DMS53 treated with DMSO at 0.1 percent for 48 hours (cell line): ENCODE measurements around the gene PRRT3.
A peak's percentile ranks its signal among the peaks of the same experiment; 100 is the strongest.

Experiments used
- DNase-seq: peaks from one replicate; lab custom pipeline; 2025; ENCODE audit not compliant: unreplicated experiment; lab: John Stamatoyannopoulos, UW

The PRRT3 gene

GRCh38 chr3:9951962-9952805 is at the start of gene PRRT3:
Gene PRRT3, minus strand, starts transcription at chr3:9952408. Its CDS starts 2,293 bp downstream, at chr3:9950115.
- DNase-seq, result peak; percentile 6

- DNase-seq, result no peak
Measured at GRCh38 chr3:10000686-10001085, 48.5 kb upstream of the PRRT3 start.

GRCh38 chr3:9994086-9994844 is 42.1 kb upstream of the PRRT3 start:
- no peak for DNase-seq

GRCh38 chr3:9986230-9986725 is 34.1 kb upstream of the PRRT3 start:
- DNase-seq, result no peak

- no peak for DNase-seq
Measured at GRCh38 chr3:9980251-9980650, 28.0 kb upstream of the PRRT3 start.

GRCh38 chr3:9978710-9979305 is 26.6 kb upstream of the PRRT3 start:
- no peak for DNase-seq

GRCh38 chr3:9976721-9977709 is 24.8 kb upstream of the PRRT3 start:
- DNase-seq, result peak; percentile 21

- no peak for DNase-seq
Measured at GRCh38 chr3:9970020-9970652, 17.9 kb upstream of the PRRT3 start.

- no peak for DNase-seq
Measured at GRCh38 chr3:9969632-9970019, 17.4 kb upstream of the PRRT3 start.

- no peak for DNase-seq
Measured at GRCh38 chr3:9966841-9967240, 14.6 kb upstream of the PRRT3 start.

- DNase-seq, result no peak
Measured at GRCh38 chr3:9965200-9965875, 13.1 kb upstream of the PRRT3 start.

- DNase-seq, result no peak
Measured at GRCh38 chr3:9957214-9957613, 5.0 kb upstream of the PRRT3 start.

- no peak for DNase-seq
Measured at GRCh38 chr3:9955611-9956352, 3.6 kb upstream of the PRRT3 start.

- DNase-seq, result no peak
Measured at GRCh38 chr3:9955067-9955502, 2.9 kb upstream of the PRRT3 start.

- no peak for DNase-seq
Measured at GRCh38 chr3:9951598-9951961, 628 bp downstream of the PRRT3 start.

GRCh38 chr3:9951126-9951525 is 1.1 kb downstream of the PRRT3 start:
- no peak for DNase-seq

- no peak for DNase-seq
Measured at GRCh38 chr3:9949626-9950025, 2.6 kb downstream of the PRRT3 start.

GRCh38 chr3:9949115-9949514 is 3.1 kb downstream of the PRRT3 start:
- DNase-seq, result no peak

GRCh38 chr3:9948586-9948985 is 3.6 kb downstream of the PRRT3 start:
- DNase-seq, result no peak
